ENCODE results near the gene PRR18. TPM values are rescaled to one million over a fixed set of nuclear protein-coding genes. Genes with fewer than 3 reads are reported as not detected.

PRR18 gene
- total RNA-seq, 4 donors from 2014 or later: 0.21 to 0.67 (median 0.59) TPM; not detected in 1

GRCh38 chr6:166334878-166335277 lies 26.7 kb upstream of the PRR18 start:
- TF ChIP-seq POLR2A (IDR thresholded peaks at IDR 0.05) (no peak), CTCF (IDR thresholded peaks at IDR 0.05) (no peak)
- WGBS, 2 donors: 95 to 96% methylated on average over 8 of the region's 8 CpGs
- H3K4me1 ChIP-seq: peaks cover 0 to 15% of the 10 kb centered on the region in 2 donors
- H3K27me3 ChIP-seq: no peaks in the 10 kb centered on the region
- H3K27ac ChIP-seq: no peak overlapping the region
- intact Hi-C loops (cut with DNase I): loop anchor here (10.0 kb wide), 1 partner anchor 50 kb away; the partner anchor contains the start of gene MPC1
- H3K9me3 ChIP-seq: no peaks in the 10 kb centered on the region
- no peak for DNase-seq
- no peaks in the 10 kb centered on the region for H3K36me3 ChIP-seq
- no peak overlapping the region for H3K4me3 ChIP-seq (replicated peaks in 1 of 3)

DNA sequence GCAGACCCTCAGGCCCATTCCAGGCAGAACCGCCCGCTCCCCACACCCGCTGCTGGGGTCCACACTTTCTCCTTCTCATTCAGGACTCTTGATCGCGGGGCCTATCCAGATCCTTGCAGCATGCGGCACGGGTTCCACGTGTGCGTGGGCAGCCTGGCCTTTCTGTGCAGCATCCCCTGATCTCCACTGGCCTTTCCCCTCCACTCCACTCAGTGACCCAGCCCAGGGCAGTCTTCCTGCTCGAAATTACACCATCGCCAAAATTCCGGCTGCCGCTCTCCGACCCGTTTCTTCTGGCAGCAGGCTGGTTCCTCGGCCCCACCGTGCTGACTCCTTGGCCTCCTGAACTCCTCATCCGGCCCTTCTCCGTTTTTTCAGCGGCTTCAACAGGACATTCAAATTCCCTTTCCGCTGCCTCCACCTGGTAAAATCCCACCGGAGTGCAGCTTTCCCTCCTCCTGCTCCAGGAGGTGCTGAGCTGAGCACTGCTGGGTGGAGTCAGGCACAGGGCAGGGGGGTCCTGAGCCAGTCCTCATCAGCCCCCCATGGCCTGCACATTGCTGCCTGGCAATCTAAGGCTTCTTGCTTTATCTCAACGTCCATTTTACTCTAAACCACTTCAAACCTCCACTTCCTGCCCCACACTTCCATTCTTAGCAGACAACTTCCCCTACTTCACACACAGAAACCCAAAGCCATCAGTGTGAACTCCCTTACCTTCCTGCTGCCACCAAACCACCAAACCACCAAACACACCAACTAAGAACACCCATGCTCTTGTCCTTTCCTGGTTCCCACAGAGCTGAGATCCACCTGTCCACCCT lies 25.2 kb upstream of the PRR18 start:
- intact Hi-C loops (cut with DNase I): loop anchor here (10.0 kb wide), 1 partner anchor 51 kb away; the partner anchor contains the start of gene MPC1
- H3K27ac ChIP-seq: no peak overlapping the region
- 85 to 89% methylated on average over 23 of the region's 23 CpGs for WGBS, 2 donors
- H3K36me3 ChIP-seq: no peaks in the 10 kb centered on the region
- H3K4me3 ChIP-seq (replicated peaks in 1 of 3): no peak overlapping the region
- no peak for DNase-seq
- no peaks in the 10 kb centered on the region for H3K9me3 ChIP-seq
- peaks cover 0 to 8% of the 10 kb centered on the region in 2 donors for H3K4me1 ChIP-seq
- no peak for TF ChIP-seq CTCF (IDR thresholded peaks at IDR 0.05)
- TF ChIP-seq POLR2A (IDR thresholded peaks at IDR 0.05): no peak
- no peaks in the 10 kb centered on the region for H3K27me3 ChIP-seq

- no peak for TF ChIP-seq POLR2A (IDR thresholded peaks at IDR 0.05)
- no peak for TF ChIP-seq CTCF (IDR thresholded peaks at IDR 0.05)
- H3K4me1 ChIP-seq: peaks cover 0 to 8% of the 10 kb centered on the region in 2 donors
- H3K9me3 ChIP-seq: no peaks in the 10 kb centered on the region
- H3K4me3 ChIP-seq (replicated peaks in 1 of 3): no peak overlapping the region
- no peak for DNase-seq
- no peaks in the 10 kb centered on the region for H3K36me3 ChIP-seq
- intact Hi-C loops (cut with DNase I): loop anchor here (10.0 kb wide), 1 partner anchor 53 kb away; the partner anchor contains the start of gene MPC1
- 90 to 91% methylated on average over 13 of the region's 13 CpGs for WGBS, 2 donors
- H3K27me3 ChIP-seq: no peaks in the 10 kb centered on the region
- no peak overlapping the region for H3K27ac ChIP-seq
These were observed 23.6 kb upstream of the PRR18 start for GRCh38 chr6:166331503-166332415.

DNA sequence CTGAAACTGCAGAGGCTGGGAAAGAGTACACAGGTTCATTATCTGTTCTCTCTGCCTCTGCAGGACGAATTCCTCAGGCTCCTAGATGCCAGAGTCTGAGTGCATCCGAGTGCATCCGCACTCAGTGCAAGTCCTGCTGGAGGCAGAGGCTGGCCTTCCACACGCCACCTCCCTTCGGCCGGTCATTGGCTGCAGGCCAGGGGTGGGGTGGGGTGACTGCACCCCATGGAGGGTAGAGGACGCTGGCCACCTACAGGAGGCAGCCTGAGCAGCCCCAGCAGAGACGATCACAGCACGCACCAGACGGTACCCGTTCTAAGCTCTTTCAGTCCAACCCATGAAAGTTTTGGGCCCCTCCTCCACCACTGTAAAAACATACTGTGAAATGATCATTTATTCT lies 22.4 kb upstream of the PRR18 start:
- no peak overlapping the region for H3K4me3 ChIP-seq (replicated peaks in 1 of 3)
- TF ChIP-seq CTCF (IDR thresholded peaks at IDR 0.05) (no peak), POLR2A (IDR thresholded peaks at IDR 0.05) (no peak)

More for the DNA sequence above, 22.4 kb upstream of the PRR18 start:
- Histone ChIP-seq H3K27ac (no peak overlapping the region), H3K36me3 (no peaks in the 10 kb centered on the region), H3K4me1 (peaks cover 0 to 8% of the 10 kb centered on the region in 2 donors), H3K27me3 (no peaks in the 10 kb centered on the region), H3K9me3 (no peaks in the 10 kb centered on the region)
- intact Hi-C loops (cut with DNase I): loop anchor here (10.0 kb wide), 1 partner anchor 54 kb away; the partner anchor contains the start of gene MPC1
- WGBS, 2 donors: 29 to 36% methylated on average over 11 of the region's 11 CpGs
- DNase-seq: peak; percentile 38 to 49

All from thyroid gland (tissue), 4 donors.